Chondrocyte (in vitro differentiated cells): ENCODE measurements around the gene CFAP251. TPM values are rescaled to one million over a fixed set of nuclear protein-coding genes. Genes with fewer than 3 reads are reported as not detected.

Source experiments
- DNase-seq: peaks from one replicate; pipeline ENCODE4 v3.0.0; 2021; ENCODE audit warnings: mixed read lengths, low spot score
- H3K27ac Mint-ChIP-seq: one replicate; pipeline ENCODE4 v1.8.0; 2021; ENCODE audit warnings: mild to moderate bottlenecking, moderate library complexity, mixed read lengths; ENCODE audit not compliant: unreplicated experiment
- H3K27me3 Mint-ChIP-seq: 2 replicates; pipeline ENCODE4 v1.8.0; 2021; ENCODE audit warnings: low read depth, mixed read lengths
- H3K36me3 Mint-ChIP-seq: 2 replicates; pipeline ENCODE4 v1.8.0; 2021; ENCODE audit warnings: low read depth, mixed read lengths
- H3K4me1 Mint-ChIP-seq: 2 replicates; pipeline ENCODE4 v1.8.0; 2021; ENCODE audit warnings: low read depth, mild to moderate bottlenecking, mixed read lengths
- H3K4me3 Mint-ChIP-seq: one replicate; pipeline ENCODE4 v1.8.0; 2021; ENCODE audit warnings: mild to moderate bottlenecking, moderate library complexity, mixed read lengths; ENCODE audit not compliant: unreplicated experiment
- H3K9me3 Mint-ChIP-seq: 2 replicates; pipeline ENCODE4 v1.8.0; 2021; ENCODE audit warnings: low read depth, mixed read lengths
- total RNA-seq: library from RNA; stranded (reverse); gene quantifications from 3 replicates; pipeline ENCODE4 v1.2.1, GENCODE V29; 2021
- TF ChIP-seq, protein P1 (sequence below): fragments of 200-600 bp; sonication (generic); IDR thresholded peaks from 2 replicates; pipeline ENCODE4 v1.5.0; 2021; ENCODE audit warnings: antibody characterized with exemption, mild to moderate bottlenecking, moderate library complexity

Gene CFAP251
- total RNA-seq, 1 donor from 2014 or later: 4.5 TPM

DNA sequence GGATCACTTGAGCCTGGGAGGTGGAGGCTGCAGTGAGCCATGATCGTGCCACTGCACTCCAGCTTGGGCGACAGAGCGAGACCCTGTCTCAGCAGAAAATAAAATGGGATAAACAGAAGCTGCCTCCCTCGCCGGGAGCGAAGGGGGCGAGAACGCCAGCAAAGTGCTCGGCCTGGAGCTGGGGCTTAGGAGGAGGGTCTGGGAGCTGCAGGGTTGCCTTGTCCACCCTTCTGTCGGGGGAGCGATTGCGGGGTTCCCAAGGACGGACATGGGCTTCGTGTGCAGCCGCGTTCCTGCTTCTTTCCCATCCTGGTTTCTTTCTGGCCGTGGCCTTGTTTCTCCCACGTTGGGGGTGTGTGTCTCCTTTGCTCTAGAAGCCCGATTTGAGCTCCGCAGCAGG lies 132.3 kb downstream of the CFAP251 start:
- Mint-ChIP-seq H3K27me3 (no peaks in the 10 kb centered on the region), H3K4me1 (peaks cover 11% of the 10 kb centered on the region), H3K27ac (no peak overlapping the region), H3K9me3 (no peaks in the 10 kb centered on the region), H3K4me3 (no peak overlapping the region), H3K36me3 (peaks cover 1% of the 10 kb centered on the region)
- DNase-seq: no peak
- TF ChIP-seq, protein P1, sequence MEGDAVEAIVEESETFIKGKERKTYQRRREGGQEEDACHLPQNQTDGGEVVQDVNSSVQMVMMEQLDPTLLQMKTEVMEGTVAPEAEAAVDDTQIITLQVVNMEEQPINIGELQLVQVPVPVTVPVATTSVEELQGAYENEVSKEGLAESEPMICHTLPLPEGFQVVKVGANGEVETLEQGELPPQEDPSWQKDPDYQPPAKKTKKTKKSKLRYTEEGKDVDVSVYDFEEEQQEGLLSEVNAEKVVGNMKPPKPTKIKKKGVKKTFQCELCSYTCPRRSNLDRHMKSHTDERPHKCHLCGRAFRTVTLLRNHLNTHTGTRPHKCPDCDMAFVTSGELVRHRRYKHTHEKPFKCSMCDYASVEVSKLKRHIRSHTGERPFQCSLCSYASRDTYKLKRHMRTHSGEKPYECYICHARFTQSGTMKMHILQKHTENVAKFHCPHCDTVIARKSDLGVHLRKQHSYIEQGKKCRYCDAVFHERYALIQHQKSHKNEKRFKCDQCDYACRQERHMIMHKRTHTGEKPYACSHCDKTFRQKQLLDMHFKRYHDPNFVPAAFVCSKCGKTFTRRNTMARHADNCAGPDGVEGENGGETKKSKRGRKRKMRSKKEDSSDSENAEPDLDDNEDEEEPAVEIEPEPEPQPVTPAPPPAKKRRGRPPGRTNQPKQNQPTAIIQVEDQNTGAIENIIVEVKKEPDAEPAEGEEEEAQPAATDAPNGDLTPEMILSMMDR: no peak

DNA sequence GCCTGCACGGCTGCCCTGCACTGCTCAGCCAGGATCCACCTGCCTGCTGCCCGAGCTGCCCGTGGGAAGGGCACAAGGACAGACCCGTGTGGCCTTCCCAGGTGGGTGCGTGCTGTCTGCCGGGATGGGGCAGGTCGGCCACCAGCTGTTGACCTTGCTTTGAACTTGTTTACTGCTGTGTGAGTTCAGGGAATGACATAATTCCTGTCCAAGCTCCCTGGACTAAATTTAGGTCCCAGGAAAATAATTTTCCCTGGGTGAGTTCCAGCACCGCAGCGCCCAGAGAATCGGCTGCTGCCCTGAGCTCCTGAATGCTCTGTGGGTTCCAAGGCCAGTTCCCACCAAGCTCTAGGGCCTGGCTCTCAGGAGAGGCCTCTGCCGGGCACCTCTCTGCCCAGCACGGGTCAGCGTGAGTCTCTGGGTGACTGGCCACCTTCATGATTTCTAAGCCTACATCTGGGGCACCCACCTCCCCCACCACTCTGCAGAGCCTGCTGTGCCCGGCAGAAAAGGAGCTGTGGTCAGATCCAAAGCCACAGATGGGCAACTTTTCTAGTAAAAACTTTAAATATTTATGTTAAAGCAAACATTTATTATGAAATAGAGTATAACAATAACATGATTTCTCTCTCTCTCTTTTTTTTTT lies 133.0 kb downstream of the CFAP251 start:
- Mint-ChIP-seq H3K9me3 (no peaks in the 10 kb centered on the region), H3K4me1 (peaks cover 11% of the 10 kb centered on the region), H3K27me3 (no peaks in the 10 kb centered on the region), H3K4me3 (no peak overlapping the region), H3K36me3 (peaks cover 1% of the 10 kb centered on the region), H3K27ac (no peak overlapping the region)
- no peak for DNase-seq
- TF ChIP-seq, protein P1: no peak

DNA sequence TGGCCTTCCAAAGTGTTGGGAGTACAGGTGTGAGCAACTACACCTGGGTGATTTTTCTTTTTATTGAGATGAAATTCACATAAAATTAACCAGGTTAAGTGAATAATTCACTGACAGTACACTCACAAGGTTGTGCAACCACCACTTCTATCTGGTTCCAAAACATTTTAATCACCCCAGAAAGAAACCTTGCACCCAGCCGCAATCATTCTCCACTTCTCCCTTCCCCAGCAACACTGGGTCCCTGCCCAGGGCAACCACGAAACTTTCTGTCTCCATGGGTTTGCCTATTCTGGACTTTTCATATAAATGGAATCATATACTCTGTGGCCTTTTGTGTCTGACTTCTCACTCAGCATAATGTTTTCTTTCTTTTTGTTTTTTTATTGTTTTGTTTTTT lies 133.9 kb downstream of the CFAP251 start:
- Mint-ChIP-seq H3K4me3 (no peak overlapping the region), H3K36me3 (peaks cover 1% of the 10 kb centered on the region), H3K4me1 (peaks cover 11% of the 10 kb centered on the region), H3K27me3 (no peaks in the 10 kb centered on the region), H3K9me3 (no peaks in the 10 kb centered on the region), H3K27ac (peak overlapping the region; percentile 61)
- DNase-seq: no peak
- TF ChIP-seq, protein P1: no peak

Other genes with a start within 250 kb of the CFAP251 start
- gene MORN3, start 248.9 kb upstream of the CFAP251 start, total RNA-seq: 0.10 to 0.44 TPM (median 0.15 TPM) in 3 replicates
- 15.3 to 16.6 TPM (median 15.6 TPM) in 3 replicates for gene TMEM120B, start 205.8 kb upstream of the CFAP251 start, total RNA-seq
- gene RHOF, start 124.9 kb upstream of the CFAP251 start, total RNA-seq: 9.6 to 14.1 TPM (median 10.8 TPM) in 3 replicates
- gene SETD1B, start 114.6 kb upstream of the CFAP251 start, total RNA-seq: 18.8 to 19.7 TPM (median 19.4 TPM) in 3 replicates
- not detected in 3 replicates for gene HPD, start 59.7 kb upstream of the CFAP251 start, total RNA-seq
- gene PSMD9, start 29.8 kb upstream of the CFAP251 start, total RNA-seq: 49.7 to 61.9 TPM (median 53.5 TPM) in 3 replicates
- gene BCL7A, start 103.3 kb downstream of the CFAP251 start, total RNA-seq: 7.1 to 10.0 TPM (median 9.1 TPM) in 3 replicates
- gene MLXIP, start 160.2 kb downstream of the CFAP251 start, total RNA-seq: 58.8 to 62.8 TPM (median 61.7 TPM) in 3 replicates